Neural cell (in vitro differentiated cells): ENCODE measurements around the gene PLEKHG3. TPM values are rescaled to one million over a fixed set of nuclear protein-coding genes. Genes with fewer than 3 reads are reported as not detected.

Source experiments
- H2AFZ ChIP-seq: fragments of 200-600, 300-800 bp; sonication (generic), shearing (Covaris generic); 2 replicates; pipeline ENCODE4 v1.6.0; 2014; ENCODE audit warnings: low read depth, mild to moderate bottlenecking, antibody characterized with exemption, low read length, moderate library complexity
- H3F3A ChIP-seq: fragments of 200-600 bp; shearing (Covaris generic); 2 replicates; pipeline ENCODE4 v1.6.1; 2016; ENCODE audit warnings: mild to moderate bottlenecking, moderate library complexity, mixed read lengths, antibody characterized with exemption, low read length; ENCODE audit not compliant: insufficient read depth, poor library complexity, severe bottlenecking
- H3K27ac ChIP-seq: fragments of 200-600, 300-800 bp; sonication (generic), shearing (Covaris generic); 2 replicates; pipeline ENCODE4 v1.5.1; 2014; ENCODE audit warnings: mild to moderate bottlenecking, low read length, moderate library complexity
- H3K27me3 ChIP-seq: fragments of 300-800, 200-600 bp; sonication (generic), shearing (Covaris generic); 2 replicates; pipeline ENCODE4 v1.6.0; 2014; ENCODE audit warnings: mild to moderate bottlenecking, low read depth, low read length, moderate library complexity; ENCODE audit not compliant: insufficient read depth
- H3K36me3 ChIP-seq: fragments of 300-800, 200-600 bp; sonication (generic), shearing (Covaris generic); 2 replicates; pipeline ENCODE4 v1.5.1; 2014; ENCODE audit warnings: mild to moderate bottlenecking, antibody characterized with exemption, low read length, moderate library complexity; ENCODE audit not compliant: insufficient read depth
- H3K4me2 ChIP-seq: fragments of 300-800, 200-600 bp; sonication (generic), shearing (Covaris generic); 2 replicates; pipeline ENCODE4 v1.6.0; 2014; ENCODE audit warnings: mild to moderate bottlenecking, low read length
- H3K4me3 ChIP-seq: fragments of 300-800, 200-600 bp; sonication (generic), shearing (Covaris generic); 2 replicates; pipeline ENCODE4 v1.5.1; 2014; ENCODE audit warnings: mild to moderate bottlenecking, low read length, moderate library complexity
- H3K79me2 ChIP-seq: fragments of 200-600 bp; shearing (Covaris generic); replicated peaks from 2 replicates; pipeline ENCODE4 v1.6.0; 2014; ENCODE audit warnings: mild to moderate bottlenecking, low read length, moderate library complexity; ENCODE audit not compliant: insufficient read depth
- H3K9ac ChIP-seq: fragments of 300-800, 200-600 bp; sonication (generic), shearing (Covaris generic); 2 replicates; pipeline ENCODE4 v1.6.1; 2016; ENCODE audit warnings: mild to moderate bottlenecking, low read length, mixed read lengths
- H3K9me2 ChIP-seq: fragments of 200-600 bp; shearing (Covaris generic); 2 replicates; pipeline ENCODE4 v1.6.1; 2016; ENCODE audit warnings: mild to moderate bottlenecking, low read length, mixed read lengths; ENCODE audit not compliant: insufficient read depth
- H3K9me3 ChIP-seq: fragments of 200-600, 300-800 bp; sonication (generic), shearing (Covaris generic); 2 replicates; pipeline ENCODE4 v1.6.1; 2016; ENCODE audit warnings: mild to moderate bottlenecking, mixed run types, low read length, moderate library complexity, mixed read lengths
- H4K20me1 ChIP-seq: fragments of 200-600 bp; shearing (Covaris generic); 2 replicates; pipeline ENCODE4 v1.6.1; 2016; ENCODE audit warnings: mild to moderate bottlenecking, mixed run types; ENCODE audit not compliant: insufficient read depth
- CTCF ChIP-seq: fragments of 450-650 bp; IDR thresholded peaks from 2 replicates; pipeline ENCODE4 v1.5.1; 2014; ENCODE audit warnings: antibody characterized with exemption, mild to moderate bottlenecking, moderate library complexity; ENCODE audit not compliant: poor library complexity, severe bottlenecking
- EP300 ChIP-seq: fragments of 450-650 bp; conservative IDR thresholded peaks from 2 replicates; pipeline ENCODE4 v1.6.1; 2014; ENCODE audit warnings: antibody characterized with exemption, mild to moderate bottlenecking, moderate library complexity; ENCODE audit not compliant: poor library complexity, severe bottlenecking
- EZH2 ChIP-seq: fragments of 200-600, 300-800 bp; shearing (Covaris generic), sonication (generic); IDR thresholded peaks from 2 replicates; pipeline ENCODE4 v1.6.1; 2014; ENCODE audit warnings: antibody characterized with exemption, low read length, borderline replicate concordance, mild to moderate bottlenecking; ENCODE audit not compliant: insufficient read depth, poor library complexity, severe bottlenecking
- MXI1 ChIP-seq: fragments of 450-650 bp; conservative IDR thresholded peaks from 2 replicates; pipeline ENCODE4 v1.6.1; 2014; ENCODE audit warnings: antibody characterized with exemption, mild to moderate bottlenecking; ENCODE audit not compliant: poor library complexity, severe bottlenecking
- POLR2AphosphoS5 ChIP-seq: IDR thresholded peaks from 2 replicates; pipeline ENCODE4 v1.6.1; 2012
- RAD21 ChIP-seq: fragments of 450-650 bp; conservative IDR thresholded peaks from 2 replicates; pipeline ENCODE4 v1.6.1; 2014; ENCODE audit warnings: antibody characterized with exemption, mild to moderate bottlenecking, moderate library complexity
- REST ChIP-seq: IDR thresholded peaks from 2 replicates; pipeline ENCODE4 v1.6.1; 2012; ENCODE audit warnings: borderline replicate concordance
- SMC3 ChIP-seq: fragments of 450-650 bp; conservative IDR thresholded peaks from 2 replicates; pipeline ENCODE4 v1.6.1; 2014; ENCODE audit warnings: antibody characterized with exemption, mild to moderate bottlenecking, moderate library complexity; ENCODE audit not compliant: poor library complexity
- TAF1 ChIP-seq: IDR thresholded peaks from 2 replicates; pipeline ENCODE4 v1.6.1; 2012; ENCODE audit warnings: low read depth
- polyA plus RNA-seq: library from polyadenylated mRNA; depleted of rRNA; stranded (reverse); fragments of >200 nt; gene quantifications from 2 replicates; pipeline ENCODE4 v1.2.3, GENCODE V29; 2014

The PLEKHG3 gene
- polyA plus RNA-seq, 1 donor from 2014 or later = 15.8 TPM

GRCh38 chr14:64726585-64726890, 22.3 kb downstream of the PLEKHG3 start:
- TF ChIP-seq CTCF (no peak), RAD21 (no peak), EZH2 (no peak), SMC3 (no peak), REST (no peak), EP300 (no peak), MXI1 (no peak), POLR2AphosphoS5 (no peak), TAF1 (no peak)
- H3K4me2 ChIP-seq = no peak overlapping the region
- H3K4me3 ChIP-seq = no peak overlapping the region
- H3K27ac ChIP-seq = no peak overlapping the region
- H3K79me2 ChIP-seq = no peaks in the 10 kb centered on the region
- no peaks in the 10 kb centered on the region for H3K9me2 ChIP-seq
- no peak overlapping the region for H2AFZ ChIP-seq
- no peaks in the 10 kb centered on the region for H3F3A ChIP-seq
- no peaks in the 10 kb centered on the region for H4K20me1 ChIP-seq
- no peaks in the 10 kb centered on the region for H3K9me3 ChIP-seq
- no peak overlapping the region for H3K9ac ChIP-seq
- H3K36me3 ChIP-seq = peaks cover under 1% of the 10 kb centered on the region
- no peaks in the 10 kb centered on the region for H3K27me3 ChIP-seq

- H3K9me2 ChIP-seq = no peaks in the 10 kb centered on the region
- H2AFZ ChIP-seq = no peak overlapping the region
- no peaks in the 10 kb centered on the region for H4K20me1 ChIP-seq
- no peak overlapping the region for H3K9ac ChIP-seq
- no peak overlapping the region for H3K27ac ChIP-seq
- H3F3A ChIP-seq = no peaks in the 10 kb centered on the region
- no peaks in the 10 kb centered on the region for H3K9me3 ChIP-seq
- no peak overlapping the region for H3K4me2 ChIP-seq
- H3K36me3 ChIP-seq = peaks cover 9% of the 10 kb centered on the region
- H3K79me2 ChIP-seq = no peaks in the 10 kb centered on the region
- TF ChIP-seq REST (no peak), SMC3 (no peak), CTCF (no peak), RAD21 (no peak), TAF1 (no peak), POLR2AphosphoS5 (no peak), MXI1 (no peak), EP300 (no peak), EZH2 (no peak)
- no peak overlapping the region for H3K4me3 ChIP-seq
- no peaks in the 10 kb centered on the region for H3K27me3 ChIP-seq
These were observed 23.4 kb downstream of the PLEKHG3 start for GRCh38 chr14:64727551-64728071.
